T-helper 17 cell (primary cell): ENCODE results near the gene FAM131C. TPM values are rescaled to one million over a fixed set of nuclear protein-coding genes. Genes with fewer than 3 reads are reported as not detected.
"Not testable (repeated sequence)": the region's sequence is repeated elsewhere in the genome, so short reads cannot be mapped to it uniquely, and the experiment has no call there.

ENCODE experiments used
- ATAC-seq: fragments of 150-1000 bp; cut with Tn5 transposase; 2 replicates; pipeline ENCODE4 v1.10.0; 2021; ENCODE audit warnings: mild to moderate bottlenecking, moderate library complexity
- DNase-seq, 3 donors: peaks; one replicate each; pipeline versions ENCODE4 v3.0.0 to v3.0.0-alpha.2; 2020 to 2021
- H3K9me3 ChIP-seq: one replicate; pipeline ENCODE4 v1.7.0; 2013; ENCODE audit warnings: low read length, mild to moderate bottlenecking; ENCODE audit not compliant: control insufficient read depth, poor library complexity, severe bottlenecking
- H3K27ac Mint-ChIP-seq: one replicate; pipeline ENCODE4 v1.8.0; 2022; ENCODE audit warnings: mild to moderate bottlenecking, moderate library complexity, mixed read lengths
- H3K27me3 Mint-ChIP-seq: one replicate; pipeline ENCODE4 v1.8.0; 2022; ENCODE audit warnings: mixed read lengths
- H3K36me3 Mint-ChIP-seq: one replicate; pipeline ENCODE4 v1.8.0; 2022; ENCODE audit warnings: low read depth, mixed read lengths
- H3K4me1 Mint-ChIP-seq: one replicate; pipeline ENCODE4 v1.8.0; 2022; ENCODE audit warnings: mild to moderate bottlenecking, mixed read lengths
- H3K4me3 Mint-ChIP-seq: one replicate; pipeline ENCODE4 v1.8.0; 2022; ENCODE audit warnings: mild to moderate bottlenecking, moderate library complexity, mixed read lengths
- total RNA-seq, 4 donors: library from RNA in 2 of 4; stranded (reverse) in 2 of 4; gene quantifications; one replicate each; pipeline ENCODE4 v1.2.3 and lab custom pipeline; 2022 to 2026

The FAM131C gene
- total RNA-seq, 2 donors from 2014 or later, result not detected

GRCh38 chr1:16042654-16043053 is 30.8 kb downstream of the FAM131C start:
- H3K27me3 Mint-ChIP-seq, result peaks cover 30% of the 10 kb centered on the region
- H3K27ac Mint-ChIP-seq, ATAC-seq, H3K36me3 Mint-ChIP-seq, DNase-seq, H3K4me1 Mint-ChIP-seq, H3K9me3 ChIP-seq, H3K4me3 Mint-ChIP-seq: not testable (repeated sequence)

GRCh38 chr1:16042096-16042495 is 31.4 kb downstream of the FAM131C start:
- DNase-seq, result no peak
- peaks cover 4% of the 10 kb centered on the region for H3K36me3 Mint-ChIP-seq
- H3K27me3 Mint-ChIP-seq, result peaks cover 30% of the 10 kb centered on the region
- H3K4me3 Mint-ChIP-seq, result no peak overlapping the region
- no peak for ATAC-seq
- H3K27ac Mint-ChIP-seq, result no peak overlapping the region
- peaks cover 2% of the 10 kb centered on the region for H3K4me1 Mint-ChIP-seq
- no peaks in the 10 kb centered on the region for H3K9me3 ChIP-seq

GRCh38 chr1:16041200-16041599 is 32.3 kb downstream of the FAM131C start:
- no peak for ATAC-seq
- H3K4me1 Mint-ChIP-seq, result peaks cover 3% of the 10 kb centered on the region
- DNase-seq, result no peak
- no peaks in the 10 kb centered on the region for H3K9me3 ChIP-seq
- no peak overlapping the region for H3K27ac Mint-ChIP-seq
- peaks cover 25% of the 10 kb centered on the region for H3K27me3 Mint-ChIP-seq
- H3K4me3 Mint-ChIP-seq, result no peak overlapping the region
- peaks cover 4% of the 10 kb centered on the region for H3K36me3 Mint-ChIP-seq

- not testable (repeated sequence) for H3K9me3 ChIP-seq, H3K36me3 Mint-ChIP-seq, ATAC-seq, H3K4me1 Mint-ChIP-seq, H3K4me3 Mint-ChIP-seq, H3K27ac Mint-ChIP-seq, DNase-seq
- H3K27me3 Mint-ChIP-seq, result peaks cover 22% of the 10 kb centered on the region
Observed at GRCh38 chr1:16039871-16040270, 33.6 kb downstream of the FAM131C start.

- Mint-ChIP-seq H3K27ac (no peak overlapping the region), H3K4me1 (peaks cover 3% of the 10 kb centered on the region), H3K27me3 (peaks cover 22% of the 10 kb centered on the region), H3K4me3 (no peak overlapping the region), H3K36me3 (peaks cover 4% of the 10 kb centered on the region)
- no peaks in the 10 kb centered on the region for H3K9me3 ChIP-seq
- DNase-seq, result no peak
- ATAC-seq, result no peak
Observed at GRCh38 chr1:16038620-16038912, 34.9 kb downstream of the FAM131C start.

GRCh38 chr1:16036461-16036860 is 37.0 kb downstream of the FAM131C start:
- ATAC-seq, H3K4me3 Mint-ChIP-seq, H3K27ac Mint-ChIP-seq, DNase-seq, H3K4me1 Mint-ChIP-seq, H3K36me3 Mint-ChIP-seq, H3K9me3 ChIP-seq: not testable (repeated sequence)
- H3K27me3 Mint-ChIP-seq, result peaks cover 18% of the 10 kb centered on the region

- not testable (repeated sequence) for DNase-seq, H3K4me1 Mint-ChIP-seq, H3K36me3 Mint-ChIP-seq, H3K27ac Mint-ChIP-seq, H3K9me3 ChIP-seq, ATAC-seq, H3K4me3 Mint-ChIP-seq
- peaks cover 25% of the 10 kb centered on the region for H3K27me3 Mint-ChIP-seq
Observed at GRCh38 chr1:16033103-16033632, 40.3 kb downstream of the FAM131C start.

- H3K9me3 ChIP-seq, result no peaks in the 10 kb centered on the region
- Mint-ChIP-seq H3K4me3 (no peak overlapping the region), H3K27me3 (peaks cover 29% of the 10 kb centered on the region), H3K27ac (no peak overlapping the region), H3K36me3 (peaks cover 2% of the 10 kb centered on the region), H3K4me1 (peaks cover 6% of the 10 kb centered on the region)
- ATAC-seq, result peak; percentile 83
- peak in 1 of 3 donors; percentile 17 for DNase-seq
Observed at GRCh38 chr1:16032388-16033102, 40.9 kb downstream of the FAM131C start.

GRCh38 chr1:16031551-16031950 is 41.9 kb downstream of the FAM131C start:
- no peak for ATAC-seq

GRCh38 chr1:16029288-16029687 is 44.2 kb downstream of the FAM131C start:
- Mint-ChIP-seq H3K4me3 (no peak overlapping the region), H3K27ac (no peak overlapping the region), H3K4me1 (peaks cover 5% of the 10 kb centered on the region), H3K27me3 (peaks cover 29% of the 10 kb centered on the region), H3K36me3 (no peaks in the 10 kb centered on the region)
- no peaks in the 10 kb centered on the region for H3K9me3 ChIP-seq
- no peak for ATAC-seq
- no peak for DNase-seq

More at GRCh38 chr1:16031551-16031950, 41.9 kb downstream of the FAM131C start:
- no peaks in the 10 kb centered on the region for H3K36me3 Mint-ChIP-seq
- H3K4me3 Mint-ChIP-seq, result no peak overlapping the region
- no peak overlapping the region for H3K27ac Mint-ChIP-seq
- no peak for DNase-seq
- H3K27me3 Mint-ChIP-seq, result peaks cover 22% of the 10 kb centered on the region
- H3K9me3 ChIP-seq, result no peaks in the 10 kb centered on the region
- peaks cover 5% of the 10 kb centered on the region for H3K4me1 Mint-ChIP-seq

- ATAC-seq, H3K36me3 Mint-ChIP-seq, H3K4me1 Mint-ChIP-seq, H3K9me3 ChIP-seq, H3K27ac Mint-ChIP-seq, DNase-seq, H3K4me3 Mint-ChIP-seq: not testable (repeated sequence)
- peaks cover 33% of the 10 kb centered on the region for H3K27me3 Mint-ChIP-seq
Observed at GRCh38 chr1:16029003-16029268, 44.5 kb downstream of the FAM131C start.

GRCh38 chr1:16028237-16029002 is 45.0 kb downstream of the FAM131C start:
- Mint-ChIP-seq H3K4me3 (peak overlapping the region; percentile 58), H3K4me1 (peaks cover 5% of the 10 kb centered on the region), H3K36me3 (no peaks in the 10 kb centered on the region), H3K27ac (no peak overlapping the region), H3K27me3 (peaks cover 35% of the 10 kb centered on the region)
- H3K9me3 ChIP-seq, result no peaks in the 10 kb centered on the region
- ATAC-seq, result no peak
- DNase-seq, result no peak

- no peaks in the 10 kb centered on the region for H3K9me3 ChIP-seq
- peak; percentile 82 for ATAC-seq
- H3K27me3 Mint-ChIP-seq, result peaks cover 41% of the 10 kb centered on the region
- peaks cover 5% of the 10 kb centered on the region for H3K4me1 Mint-ChIP-seq
- H3K27ac Mint-ChIP-seq, result no peak overlapping the region
- H3K4me3 Mint-ChIP-seq, result peak overlapping the region; percentile 58
- peak in 2 of 3 donors; percentile 20 to 21 for DNase-seq
- no peaks in the 10 kb centered on the region for H3K36me3 Mint-ChIP-seq
Observed at GRCh38 chr1:16026723-16027484, 46.5 kb downstream of the FAM131C start.
